Endothelial cell of umbilical vein (primary cell): Measurements from ENCODE around the gene PPP1R3F. TPM values are rescaled to one million over a fixed set of nuclear protein-coding genes. Genes with fewer than 3 reads are reported as not detected.
"Not testable (repeated sequence)": the region's sequence is repeated elsewhere in the genome, so short reads cannot be mapped to it uniquely, and the experiment has no call there.

Source experiments
- BruUV-seq: library from RNA; stranded (reverse); fragments of 400-500 nt; replicated peaks from 2 replicates; lab custom pipeline; 2021; lab: Mats Ljungman, UMichigan
- CTCF ChIA-PET: fragments of 300-600, 350-600 bp; sonication (Branson Sonifier 250); formaldehyde crosslinking; loops from one replicate; lab custom pipeline; 2021; ENCODE audit warnings: antibody characterized with exemption, inconsistent platforms; lab: Charles Lee
- POLR2A ChIA-PET: fragments of 300-600, 350-600 bp; sonication (Branson Sonifier 250); formaldehyde crosslinking; loops from one replicate; lab custom pipeline; 2021; ENCODE audit warnings: antibody characterized with exemption, inconsistent platforms; lab: Charles Lee
- DNase-seq: peaks from one replicate; pipeline ENCODE4 v3.0.0-alpha.2; 2011; ENCODE audit warnings: low read depth, low spot score
- FAIRE-seq: peaks from 2 replicates; lab custom pipeline; 2011; peaks lifted over from hg19 to GRCh38; lab: Jason Lieb, UNC
- H2AFZ ChIP-seq: 2 replicates; pipeline ENCODE4 v1.6.0; 2012; ENCODE audit warnings: low read depth, low read length, control low read depth, inconsistent platforms
- H3K27ac ChIP-seq: 2 replicates; pipeline ENCODE4 v1.5.1; 2011; ENCODE audit warnings: low read depth, mild to moderate bottlenecking, control low read depth, low read length, moderate library complexity; ENCODE audit not compliant: insufficient read depth
- H3K27me3 ChIP-seq, 2 experiments: 2 replicates each; pipeline versions ENCODE4 v1.6.0 to v1.6.1; 2011; ENCODE audit warnings: low read length in 2 of 2, mixed read lengths in 1 of 2; ENCODE audit not compliant: control insufficient read depth in 2 of 2, insufficient read depth in 2 of 2
- H3K36me3 ChIP-seq, 2 experiments: 2 replicates in 1 of 2; 3 replicates in 1 of 2; pipeline ENCODE4 v1.5.1; 2011; ENCODE audit warnings: low read length in 2 of 2, mild to moderate bottlenecking in 1 of 2, moderate library complexity in 1 of 2; ENCODE audit not compliant: control insufficient read depth in 2 of 2, insufficient read depth in 2 of 2; ENCODE audit errors: extremely low read depth in 1 of 2
- H3K4me1 ChIP-seq: 3 replicates; pipeline ENCODE4 v1.5.1; 2011; ENCODE audit warnings: mild to moderate bottlenecking, low read length; ENCODE audit not compliant: control insufficient read depth, insufficient read depth; ENCODE audit errors: extremely low read depth
- H3K4me2 ChIP-seq: 2 replicates; pipeline ENCODE4 v1.6.1; 2011; ENCODE audit warnings: low read length, control low read depth, mixed read lengths; ENCODE audit not compliant: insufficient read depth
- H3K4me3 ChIP-seq, 3 experiments: fragments of 200-600 bp in 1 of 3; sonication (generic), shearing (Covaris generic) in 1 of 3; replicated peaks in 1 of 3; 2 replicates each; pipeline ENCODE4 v1.5.1; 2011 to 2016; ENCODE audit warnings: control low read depth in 3 of 3, low read length in 3 of 3, mild to moderate bottlenecking in 2 of 3, inconsistent platforms in 1 of 3, low read depth in 1 of 3, moderate library complexity in 1 of 3; ENCODE audit not compliant: insufficient read depth in 1 of 3
- H3K79me2 ChIP-seq: 2 replicates; pipeline ENCODE4 v1.6.0; 2012; ENCODE audit warnings: low read length, inconsistent platforms; ENCODE audit not compliant: control insufficient read depth, insufficient read depth
- H3K9ac ChIP-seq: replicated peaks from 2 replicates; pipeline ENCODE3; 2011; ENCODE audit warnings: low read length, control low read depth; ENCODE audit not compliant: insufficient read depth; ENCODE audit errors: extremely low read depth
- H3K9me1 ChIP-seq: replicated peaks from 3 replicates; pipeline ENCODE4 v1.6.0; 2011; ENCODE audit warnings: mild to moderate bottlenecking, low read length; ENCODE audit not compliant: control insufficient read depth, insufficient read depth; ENCODE audit errors: extremely low read depth
- H3K9me3 ChIP-seq: replicated peaks from 2 replicates; pipeline ENCODE4 v1.5.1; 2012; ENCODE audit warnings: low read length, inconsistent platforms; ENCODE audit not compliant: control insufficient read depth, insufficient read depth
- H4K20me1 ChIP-seq: replicated peaks from 2 replicates; pipeline ENCODE3; 2011; ENCODE audit warnings: mild to moderate bottlenecking, low read length; ENCODE audit not compliant: control insufficient read depth, insufficient read depth; ENCODE audit errors: extremely low read depth
- EZH2 ChIP-seq: IDR thresholded peaks from 2 replicates; pipeline ENCODE4 v1.6.1; 2012; ENCODE audit warnings: borderline replicate concordance, low read depth, mild to moderate bottlenecking, moderate library complexity, low read length, inconsistent platforms; ENCODE audit not compliant: severe bottlenecking
- FOS ChIP-seq: IDR thresholded peaks from 2 replicates; pipeline ENCODE4 v1.6.1; 2011; ENCODE audit warnings: mild to moderate bottlenecking, low read length, moderate library complexity, borderline replicate concordance; ENCODE audit not compliant: insufficient read depth
- GATA2 ChIP-seq: IDR thresholded peaks from 2 replicates; pipeline ENCODE4 v1.7.0; 2011; ENCODE audit warnings: low read depth, mild to moderate bottlenecking, moderate library complexity, mixed read lengths, low read length; ENCODE audit not compliant: insufficient read length, insufficient read depth
- JUN ChIP-seq: IDR thresholded peaks from 2 replicates; pipeline ENCODE4 v1.6.1; 2011; ENCODE audit warnings: borderline replicate concordance, low read depth; ENCODE audit not compliant: insufficient read length, insufficient read depth
- MYC ChIP-seq: IDR thresholded peaks from one replicate; pipeline ENCODE4 v1.6.1; 2011; ENCODE audit warnings: mild to moderate bottlenecking, low read depth, low read length
- POLR2A ChIP-seq: IDR thresholded peaks from 2 replicates; pipeline ENCODE4 v1.6.1; 2012; ENCODE audit warnings: low read depth, mild to moderate bottlenecking, control low read depth, low read length
- POLR2AphosphoS5 ChIP-seq: IDR thresholded peaks from 2 replicates; pipeline ENCODE4 v1.6.1; 2012; ENCODE audit warnings: low read depth, mild to moderate bottlenecking, control low read depth, low read length, moderate library complexity; ENCODE audit not compliant: insufficient read depth
- dilution Hi-C: fragments of 300-500 bp; cut with MboI; formaldehyde crosslinking; loops from one replicate; pipeline ENCODE4 v1.15.0; 2019; ENCODE audit warnings: low sequenced_read_pairs; ENCODE audit not compliant: extremely low pct_ligation_motif_present
- intact Hi-C: fragments of 100-400 bp; cut with micrococcal nuclease; formaldehyde crosslinking; loops from one replicate; pipeline ENCODE4 v1.10.0; 2022
- polyA plus RNA-seq, 4 experiments: library from polyadenylated mRNA; depleted of rRNA in 3 of 4; stranded (reverse) in 3 of 4; unstranded in 1 of 4; fragments of >200 nt; gene quantifications; 2 replicates each; pipeline versions ENCODE4 v1.2.1 to v1.2.3, GENCODE V29; 2011 to 2012; ENCODE audit warnings: missing spikeins in 1 of 4
- total RNA-seq: library from RNA; stranded (reverse); gene quantifications from 2 replicates; pipeline ENCODE4 v1.2.3, GENCODE V29; 2021
- TF ChIP-seq, protein P1 (sequence below), 2 donors: IDR thresholded peaks; 1 replicate in 1 of 2; 2 replicates in 1 of 2; pipeline ENCODE4 v1.5.1; 2011; ENCODE audit warnings: low read length in 2 of 2, mild to moderate bottlenecking in 2 of 2, moderate library complexity in 2 of 2, control low read depth in 1 of 2, inconsistent platforms in 1 of 2, low read depth in 1 of 2; ENCODE audit not compliant: insufficient read depth in 1 of 2; ENCODE audit errors: extremely low read depth in 1 of 2
- TF ChIP-seq, protein P2 (sequence below): IDR thresholded peaks from 2 replicates; pipeline ENCODE4 v1.6.1; 2011; ENCODE audit not compliant: insufficient read depth, insufficient read length

Gene PPP1R3F
- total and polyA plus RNA-seq, 2 donors (not counting 3 experiments of a cell fraction or from before 2014, with no cell fraction given): 1.5 to 2.5 TPM

DNA sequence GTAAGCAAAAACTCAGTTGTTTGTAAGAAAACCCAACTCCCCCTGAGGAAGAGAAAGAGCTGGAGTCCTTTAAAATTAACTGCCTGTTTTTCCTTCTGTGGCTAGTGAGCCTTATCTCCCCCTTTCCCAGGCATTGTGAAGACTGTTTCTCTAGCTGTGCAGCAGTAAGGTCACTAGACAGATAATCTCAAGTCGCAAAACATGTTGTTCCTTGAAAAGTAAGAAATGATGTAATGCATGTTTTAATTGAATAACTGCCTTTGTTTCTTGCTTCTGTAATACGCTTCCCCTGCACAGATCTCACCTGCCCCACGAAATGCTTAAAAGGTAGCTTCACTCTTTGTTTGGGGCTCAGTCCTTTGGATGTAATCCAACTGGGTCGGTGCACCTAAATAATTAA, 46.5 kb downstream of the PPP1R3F start:
- Histone ChIP-seq H3K4me3 (no peak overlapping the region), H3K79me2 (no peaks in the 10 kb centered on the region), H3K9me3 (no peaks in the 10 kb centered on the region), H2AFZ (no peak overlapping the region), H4K20me1 (no peaks in the 10 kb centered on the region), H3K27ac (no peak overlapping the region), H3K27me3 (no peaks in the 10 kb centered on the region), H3K4me2 (no peak overlapping the region), H3K9ac (no peak overlapping the region), H3K36me3 (no peaks in the 10 kb centered on the region), H3K9me1 (no peaks in the 10 kb centered on the region), H3K4me1 (no peaks in the 10 kb centered on the region)
- TF ChIP-seq, protein P1, sequence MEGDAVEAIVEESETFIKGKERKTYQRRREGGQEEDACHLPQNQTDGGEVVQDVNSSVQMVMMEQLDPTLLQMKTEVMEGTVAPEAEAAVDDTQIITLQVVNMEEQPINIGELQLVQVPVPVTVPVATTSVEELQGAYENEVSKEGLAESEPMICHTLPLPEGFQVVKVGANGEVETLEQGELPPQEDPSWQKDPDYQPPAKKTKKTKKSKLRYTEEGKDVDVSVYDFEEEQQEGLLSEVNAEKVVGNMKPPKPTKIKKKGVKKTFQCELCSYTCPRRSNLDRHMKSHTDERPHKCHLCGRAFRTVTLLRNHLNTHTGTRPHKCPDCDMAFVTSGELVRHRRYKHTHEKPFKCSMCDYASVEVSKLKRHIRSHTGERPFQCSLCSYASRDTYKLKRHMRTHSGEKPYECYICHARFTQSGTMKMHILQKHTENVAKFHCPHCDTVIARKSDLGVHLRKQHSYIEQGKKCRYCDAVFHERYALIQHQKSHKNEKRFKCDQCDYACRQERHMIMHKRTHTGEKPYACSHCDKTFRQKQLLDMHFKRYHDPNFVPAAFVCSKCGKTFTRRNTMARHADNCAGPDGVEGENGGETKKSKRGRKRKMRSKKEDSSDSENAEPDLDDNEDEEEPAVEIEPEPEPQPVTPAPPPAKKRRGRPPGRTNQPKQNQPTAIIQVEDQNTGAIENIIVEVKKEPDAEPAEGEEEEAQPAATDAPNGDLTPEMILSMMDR (IDR thresholded peaks at IDR 0.05; ENCODE audit: extremely low read depth in 1 of 2, insufficient read depth in 1 of 2, low read depth in 1 of 2, low read length in 2 of 2): no peak
- TF ChIP-seq POLR2A (no peak), MYC (no peak), JUN (no peak), GATA2 (no peak), POLR2AphosphoS5 (no peak), EZH2 (no peak), FOS (no peak)
- TF ChIP-seq, protein P2, sequence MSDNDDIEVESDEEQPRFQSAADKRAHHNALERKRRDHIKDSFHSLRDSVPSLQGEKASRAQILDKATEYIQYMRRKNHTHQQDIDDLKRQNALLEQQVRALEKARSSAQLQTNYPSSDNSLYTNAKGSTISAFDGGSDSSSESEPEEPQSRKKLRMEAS: no peak
- ChIA-PET POLR2A (no interaction called here), CTCF (no interaction called here)
- FAIRE-seq: no peak
- dilution Hi-C loops: no loop called here
- intact Hi-C loops: no loop called here
- BruUV-seq: no TSS peak
- no peak for DNase-seq

DNA sequence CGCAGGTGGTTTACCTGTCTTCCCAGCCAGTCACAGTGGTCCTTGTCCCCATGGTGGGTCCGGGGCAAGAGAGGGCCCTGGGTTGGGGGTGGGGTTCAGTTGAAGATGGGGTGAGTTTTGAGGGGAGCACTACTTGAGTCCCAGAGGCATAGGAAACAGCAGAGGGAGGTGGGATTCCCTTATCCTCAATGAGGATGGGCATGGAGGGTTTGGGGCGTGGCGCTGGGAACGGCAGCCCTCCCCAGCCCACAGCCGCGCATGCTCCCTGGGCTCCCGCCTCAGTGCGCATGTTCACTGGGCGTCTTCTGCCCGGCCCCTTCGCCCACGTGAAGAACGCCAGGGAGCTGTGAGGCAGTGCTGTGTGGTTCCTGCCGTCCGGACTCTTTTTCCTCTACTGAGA, 52.1 kb downstream of the PPP1R3F start, which contains the start of gene GAGE12J:
Gene GAGE12J (plus strand): TSS at position 301 of the 400 bp plus-strand sequence. CDS start 1,157 bp downstream, outside the sequence.
- H4K20me1 ChIP-seq, H2AFZ ChIP-seq, BruUV-seq, intact Hi-C loops, H3K79me2 ChIP-seq, DNase-seq, CTCF ChIA-PET, H3K4me2 ChIP-seq, H3K9me3 ChIP-seq, H3K36me3 ChIP-seq, H3K4me1 ChIP-seq, H3K27ac ChIP-seq, FAIRE-seq, H3K9me1 ChIP-seq, H3K9ac ChIP-seq, dilution Hi-C loops, POLR2A ChIA-PET, H3K4me3 ChIP-seq, H3K27me3 ChIP-seq: not testable (repeated sequence)

DNA sequence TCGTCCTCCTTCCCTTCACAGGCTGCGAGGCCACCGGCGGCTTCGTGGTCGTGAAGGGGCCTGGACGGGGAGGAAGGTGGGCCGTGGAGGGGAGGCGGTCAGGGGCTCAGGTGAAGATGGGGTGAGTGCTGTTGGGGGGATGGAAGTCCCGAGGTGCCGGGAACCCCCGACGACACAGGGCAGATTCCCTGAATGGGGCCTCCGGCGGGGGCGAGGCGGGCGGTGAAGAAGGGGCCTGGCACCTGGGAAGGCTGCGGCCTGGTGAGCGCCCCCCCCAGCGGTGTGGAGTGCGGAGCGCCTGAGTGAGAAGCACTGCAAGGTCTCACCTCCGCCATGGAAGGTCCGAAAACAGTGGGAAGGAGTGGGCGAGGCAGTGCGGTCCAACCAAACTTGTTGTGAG, 52.7 kb downstream of the PPP1R3F start:
- H3K9me1 ChIP-seq, H3K9ac ChIP-seq, H3K4me1 ChIP-seq, FAIRE-seq, H3K4me3 ChIP-seq, BruUV-seq, H3K4me2 ChIP-seq, H3K9me3 ChIP-seq, H3K36me3 ChIP-seq, DNase-seq, H3K27ac ChIP-seq, dilution Hi-C loops, H4K20me1 ChIP-seq, intact Hi-C loops, POLR2A ChIA-PET, H2AFZ ChIP-seq, H3K79me2 ChIP-seq, CTCF ChIA-PET, H3K27me3 ChIP-seq: not testable (repeated sequence)
